Effector memory CD8-positive, alpha-beta T cell (primary cell): ENCODE data around the gene GNS.

Source experiments
- ATAC-seq: fragments of 150-1000 bp; cut with Tn5 transposase; replicated peaks from 2 replicates; pipeline ENCODE4 v1.10.0; 2021; ENCODE audit warnings: mild to moderate bottlenecking, moderate library complexity
- DNase-seq, 3 experiments: peaks; one replicate each; pipeline ENCODE4 v3.0.0; 2021
- H3K27ac Mint-ChIP-seq, 2 donors: one replicate each; pipeline ENCODE4 v1.8.0; 2022; ENCODE audit warnings: mild to moderate bottlenecking in 2 of 2, mixed read lengths in 2 of 2, moderate library complexity in 2 of 2
- H3K27me3 Mint-ChIP-seq, 2 donors: one replicate each; pipeline ENCODE4 v1.8.0; 2022; ENCODE audit warnings: mixed read lengths in 2 of 2
- H3K36me3 Mint-ChIP-seq: one replicate; pipeline ENCODE4 v1.8.0; 2022; ENCODE audit warnings: mild to moderate bottlenecking, moderate library complexity, mixed read lengths; ENCODE audit not compliant: insufficient read depth
- H3K4me1 Mint-ChIP-seq, 2 donors: one replicate each; pipeline ENCODE4 v1.8.0; 2022; ENCODE audit warnings: low read depth in 2 of 2, mixed read lengths in 2 of 2
- H3K4me3 Mint-ChIP-seq, 2 donors: one replicate each; pipeline ENCODE4 v1.8.0; 2022; ENCODE audit warnings: mild to moderate bottlenecking in 2 of 2, mixed read lengths in 2 of 2, moderate library complexity in 2 of 2
- H3K9me3 Mint-ChIP-seq, 2 donors: one replicate each; pipeline ENCODE4 v1.8.0; 2022; ENCODE audit warnings: mixed read lengths in 2 of 2

Gene GNS

GRCh38 chr12:64716839-64717455, 42.3 kb downstream of the GNS start:
- no peaks in the 10 kb centered on the region for H3K27me3 Mint-ChIP-seq
- peak overlapping the region; percentile 72 to 90 for H3K27ac Mint-ChIP-seq
- H3K36me3 Mint-ChIP-seq = peaks cover 16% of the 10 kb centered on the region

DNA sequence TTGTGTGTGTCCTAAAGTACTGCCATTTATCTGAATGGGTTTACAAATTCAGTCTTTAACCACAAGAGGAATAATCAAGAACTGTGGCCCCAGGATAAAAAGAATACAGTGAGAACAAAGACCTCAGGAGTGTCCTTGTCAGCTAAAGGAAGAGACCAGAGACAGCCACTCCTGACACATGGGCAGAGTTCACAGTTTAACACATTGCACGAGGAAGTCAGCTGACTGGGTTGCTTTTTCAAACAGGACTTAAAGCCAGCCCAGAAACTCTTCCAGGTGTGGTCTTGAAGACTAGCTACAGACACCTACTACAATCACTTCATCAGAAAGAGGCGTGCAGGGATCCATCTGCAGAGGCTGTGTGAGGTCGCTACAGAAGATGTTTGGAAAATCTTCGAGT, 42.8 kb downstream of the GNS start:
- Mint-ChIP-seq H3K4me1 (peaks cover 22 to 35% of the 10 kb centered on the region in 2 donors), H3K9me3 (no peaks in the 10 kb centered on the region), H3K36me3 (peaks cover 12% of the 10 kb centered on the region), H3K27me3 (no peaks in the 10 kb centered on the region), H3K27ac (peak overlapping the region; percentile 72 to 90), H3K4me3 (peak overlapping the region in 1 of 2 donors; percentile 9)
- peak; percentile 18 for ATAC-seq
- DNase-seq = no peak

More at GRCh38 chr12:64716839-64717455, 42.3 kb downstream of the GNS start:
- Mint-ChIP-seq H3K4me3 (no peak overlapping the region), H3K9me3 (no peaks in the 10 kb centered on the region), H3K4me1 (peaks cover 22 to 35% of the 10 kb centered on the region in 2 donors)
- DNase-seq (no peak), ATAC-seq (no peak)

DNA sequence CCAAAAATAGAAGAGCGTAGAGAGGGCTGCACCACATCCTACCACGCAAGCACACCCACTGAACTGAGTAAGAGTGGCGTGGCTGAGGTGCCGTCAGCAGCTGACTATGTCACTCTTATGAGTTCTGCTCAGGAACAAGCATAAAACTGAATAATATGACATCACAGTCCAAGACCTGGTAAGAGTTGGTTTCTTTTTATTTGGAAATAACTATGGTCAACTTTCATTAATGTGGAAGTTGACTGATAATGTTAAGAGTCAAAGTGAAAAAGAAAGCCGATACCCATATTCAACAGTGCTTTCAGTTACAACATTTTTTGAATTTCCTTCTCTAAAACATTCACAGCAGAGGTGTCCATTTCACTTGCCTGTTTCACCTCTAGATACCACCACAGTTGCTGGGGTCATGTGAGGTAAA, 44.6 kb downstream of the GNS start:
- H3K4me3 Mint-ChIP-seq = peak overlapping the region in 1 of 2 donors; percentile 37
- ATAC-seq (peak; percentile 96), DNase-seq (peak; percentile 14 to 22 (median 21))
- H3K4me1 Mint-ChIP-seq = peaks cover 22 to 35% of the 10 kb centered on the region in 2 donors
- peaks cover 8% of the 10 kb centered on the region for H3K36me3 Mint-ChIP-seq
- no peaks in the 10 kb centered on the region for H3K27me3 Mint-ChIP-seq
- H3K9me3 Mint-ChIP-seq = no peaks in the 10 kb centered on the region
- peak overlapping the region; percentile 72 to 90 for H3K27ac Mint-ChIP-seq

- no peaks in the 10 kb centered on the region for H3K27me3 Mint-ChIP-seq
- no peaks in the 10 kb centered on the region for H3K9me3 Mint-ChIP-seq
- H3K27ac Mint-ChIP-seq = peak overlapping the region; percentile 72 to 90
- peaks cover 8% of the 10 kb centered on the region for H3K36me3 Mint-ChIP-seq
- no peak for ATAC-seq
- peaks cover 22 to 32% of the 10 kb centered on the region in 2 donors for H3K4me1 Mint-ChIP-seq
- no peak for DNase-seq
- H3K4me3 Mint-ChIP-seq = no peak overlapping the region
Observed at GRCh38 chr12:64713376-64713775, 45.8 kb downstream of the GNS start.

DNA sequence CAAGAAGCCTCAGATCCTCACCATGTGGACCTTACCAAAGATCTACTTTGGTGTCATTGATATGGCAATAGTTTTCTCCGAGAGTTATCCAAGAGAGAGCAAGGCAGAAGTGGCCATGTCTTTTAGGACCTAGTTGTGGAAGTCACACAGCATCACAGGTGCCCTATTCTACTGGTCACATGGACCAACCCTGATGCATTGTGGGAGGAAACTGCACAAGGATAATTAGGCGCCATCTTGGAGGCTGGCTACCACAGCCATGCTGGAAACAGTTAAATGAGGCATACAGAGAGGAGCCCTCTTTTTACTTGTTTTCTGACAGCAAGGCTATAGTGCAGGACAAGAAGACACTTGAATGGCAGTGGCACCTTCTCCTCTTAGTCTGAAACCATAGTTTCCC, 49.8 kb downstream of the GNS start:
- Mint-ChIP-seq H3K4me1 (peaks cover 8 to 12% of the 10 kb centered on the region in 2 donors), H3K9me3 (no peaks in the 10 kb centered on the region), H3K36me3 (no peaks in the 10 kb centered on the region), H3K4me3 (no peak overlapping the region), H3K27ac (no peak overlapping the region), H3K27me3 (no peaks in the 10 kb centered on the region)
- no peak for ATAC-seq
- no peak for DNase-seq

GRCh38 chr12:64707926-64708325, 51.3 kb downstream of the GNS start:
- H3K27ac Mint-ChIP-seq = no peak overlapping the region
- DNase-seq = no peak
- no peak overlapping the region for H3K4me3 Mint-ChIP-seq
- ATAC-seq = no peak
- no peaks in the 10 kb centered on the region for H3K9me3 Mint-ChIP-seq
- H3K27me3 Mint-ChIP-seq = no peaks in the 10 kb centered on the region
- H3K36me3 Mint-ChIP-seq = no peaks in the 10 kb centered on the region
- H3K4me1 Mint-ChIP-seq = peaks cover 0 to under 1% of the 10 kb centered on the region in 2 donors

DNA sequence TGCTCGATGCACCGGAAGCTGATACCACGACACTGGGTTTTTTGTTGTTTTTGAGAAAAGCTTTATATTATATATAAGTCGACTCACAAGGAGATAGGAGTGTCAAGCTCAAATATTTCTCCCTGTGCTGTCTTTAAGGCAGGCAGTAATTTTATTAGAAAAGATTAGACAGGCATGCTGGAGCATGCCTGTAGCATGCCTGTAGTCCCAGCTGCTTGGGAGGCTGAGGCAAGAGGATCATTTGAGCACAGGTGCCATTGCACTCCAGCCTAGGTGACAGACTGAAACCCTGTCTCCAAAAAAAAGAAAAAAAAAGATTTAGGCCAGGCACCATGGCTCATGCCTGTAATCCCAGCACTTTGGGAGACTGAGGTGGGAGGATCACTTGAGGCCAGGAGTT, 51.8 kb downstream of the GNS start:
- Mint-ChIP-seq H3K27ac (peak overlapping the region in 1 of 2 donors; percentile 29), H3K4me3 (no peak overlapping the region), H3K9me3 (no peaks in the 10 kb centered on the region), H3K4me1 (no peaks in the 10 kb centered on the region), H3K36me3 (no peaks in the 10 kb centered on the region), H3K27me3 (no peaks in the 10 kb centered on the region)
- DNase-seq (no peak), ATAC-seq (no peak)

GRCh38 chr12:64706857-64707256, 52.3 kb downstream of the GNS start:
- Mint-ChIP-seq H3K9me3 (no peaks in the 10 kb centered on the region), H3K4me3 (no peak overlapping the region), H3K27ac (peak overlapping the region in 1 of 2 donors; percentile 29), H3K27me3 (no peaks in the 10 kb centered on the region), H3K36me3 (no peaks in the 10 kb centered on the region), H3K4me1 (peaks cover 2 to 5% of the 10 kb centered on the region in 2 donors)
- DNase-seq (no peak), ATAC-seq (no peak)

GRCh38 chr12:64706306-64706705, 52.9 kb downstream of the GNS start:
- Mint-ChIP-seq H3K4me3 (no peak overlapping the region), H3K4me1 (peaks cover 3 to 8% of the 10 kb centered on the region in 2 donors), H3K9me3 (no peaks in the 10 kb centered on the region), H3K27me3 (no peaks in the 10 kb centered on the region), H3K27ac (no peak overlapping the region), H3K36me3 (peaks cover under 1% of the 10 kb centered on the region)
- no peak for DNase-seq
- ATAC-seq = no peak

- DNase-seq (no peak), ATAC-seq (no peak)
- H3K36me3 Mint-ChIP-seq = peaks cover 23% of the 10 kb centered on the region
- no peaks in the 10 kb centered on the region for H3K27me3 Mint-ChIP-seq
- no peaks in the 10 kb centered on the region for H3K9me3 Mint-ChIP-seq
- H3K27ac Mint-ChIP-seq = peak overlapping the region; percentile 84 to 91
- H3K4me3 Mint-ChIP-seq = peak overlapping the region; percentile 18 to 58
- H3K4me1 Mint-ChIP-seq = peaks cover 18 to 30% of the 10 kb centered on the region in 2 donors
Observed at GRCh38 chr12:64701283-64701682, 57.9 kb downstream of the GNS start.

DNA sequence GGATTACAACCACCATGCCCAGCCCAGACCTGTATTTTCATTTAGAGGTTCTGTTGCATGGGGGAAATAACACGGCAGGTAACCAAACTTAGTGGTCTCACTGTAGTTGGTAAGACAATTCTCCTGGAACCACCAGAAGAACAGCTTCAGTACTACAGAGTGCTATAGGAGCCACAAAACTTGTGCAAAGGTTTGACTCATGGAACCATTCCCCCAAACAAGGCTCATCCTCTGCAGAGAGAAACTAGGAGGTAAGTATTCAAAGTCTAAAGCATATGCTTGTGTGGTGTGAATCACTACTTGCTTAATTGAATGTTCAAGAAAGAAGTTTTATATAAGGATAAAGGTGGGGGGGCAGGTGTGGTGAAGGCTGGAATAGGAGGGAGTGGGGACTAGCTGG, 58.7 kb downstream of the GNS start:
- Mint-ChIP-seq H3K4me3 (peak overlapping the region in 1 of 2 donors; percentile 58), H3K36me3 (peaks cover 31% of the 10 kb centered on the region), H3K27ac (peak overlapping the region; percentile 84 to 91), H3K4me1 (peaks cover 20 to 35% of the 10 kb centered on the region in 2 donors), H3K27me3 (no peaks in the 10 kb centered on the region), H3K9me3 (no peaks in the 10 kb centered on the region)
- ATAC-seq = no peak
- no peak for DNase-seq

DNA sequence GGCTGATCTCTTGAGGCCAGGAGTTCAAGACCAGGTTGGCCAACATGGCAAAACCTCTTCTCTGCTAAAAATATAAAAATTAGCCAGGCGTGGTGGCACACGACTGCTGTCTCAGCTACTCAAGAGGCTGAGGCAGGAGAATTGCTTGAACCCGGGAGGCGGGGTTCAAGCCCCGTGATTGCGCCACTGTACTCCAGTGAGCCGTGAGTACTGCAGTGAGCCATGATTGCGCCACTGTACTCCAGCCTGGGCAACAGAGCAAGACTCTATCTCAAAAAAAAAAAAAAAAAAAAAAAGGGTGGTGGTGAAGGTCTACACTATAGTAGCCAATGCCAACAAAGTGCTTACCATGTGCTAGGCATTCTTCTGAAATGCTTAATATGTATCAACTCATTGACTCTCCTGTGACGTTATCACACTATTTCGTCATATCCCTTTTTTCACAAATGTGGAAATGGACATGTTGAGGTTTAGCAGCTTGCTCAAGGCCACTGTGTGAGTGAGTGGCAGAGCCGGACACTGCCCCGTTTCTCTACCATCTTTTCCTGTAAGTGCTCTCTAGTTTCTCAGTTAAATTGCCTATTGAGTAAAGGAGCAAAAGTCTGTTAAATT, 59.6 kb downstream of the GNS start:
- Mint-ChIP-seq H3K27ac (peak overlapping the region; percentile 84 to 91), H3K36me3 (peaks cover 40% of the 10 kb centered on the region), H3K4me1 (peaks cover 26 to 43% of the 10 kb centered on the region in 2 donors), H3K9me3 (no peaks in the 10 kb centered on the region), H3K27me3 (no peaks in the 10 kb centered on the region), H3K4me3 (no peak overlapping the region)
- ATAC-seq (no peak), DNase-seq (no peak)

GRCh38 chr12:64696080-64696741, 63.0 kb downstream of the GNS start:
- Mint-ChIP-seq H3K4me1 (peaks cover 41 to 55% of the 10 kb centered on the region in 2 donors), H3K27ac (peak overlapping the region in 1 of 2 donors; percentile 84), H3K9me3 (no peaks in the 10 kb centered on the region), H3K4me3 (no peak overlapping the region), H3K27me3 (no peaks in the 10 kb centered on the region), H3K36me3 (peaks cover 62% of the 10 kb centered on the region)
- no peak for DNase-seq
- no peak for ATAC-seq

GRCh38 chr12:64695550-64695949, 63.7 kb downstream of the GNS start:
- DNase-seq (no peak), ATAC-seq (no peak)
- H3K27me3 Mint-ChIP-seq = no peaks in the 10 kb centered on the region
- H3K36me3 Mint-ChIP-seq = peaks cover 63% of the 10 kb centered on the region
- peaks cover 35 to 49% of the 10 kb centered on the region in 2 donors for H3K4me1 Mint-ChIP-seq
- H3K9me3 Mint-ChIP-seq = no peaks in the 10 kb centered on the region
- peak overlapping the region; percentile 69 to 84 for H3K27ac Mint-ChIP-seq
- no peak overlapping the region for H3K4me3 Mint-ChIP-seq
